Smooth muscle cell (in vitro differentiated cells): ENCODE measurements around the gene EIF4A2. TPM values are rescaled to one million over a fixed set of nuclear protein-coding genes. Genes with fewer than 3 reads are reported as not detected.
"Not testable (repeated sequence)": the region's sequence is repeated elsewhere in the genome, so short reads cannot be mapped to it uniquely, and the experiment has no call there.

Source experiments
- DNase-seq: peaks from one replicate; lab custom pipeline; 2025; ENCODE audit not compliant: unreplicated experiment; lab: John Stamatoyannopoulos, UW
- H2AFZ ChIP-seq: fragments of 200-600 bp; sonication (generic); 2 replicates; pipeline ENCODE4 v1.6.0; 2016; ENCODE audit warnings: antibody characterized with exemption, low read depth, mild to moderate bottlenecking
- H3F3A ChIP-seq: fragments of 200-600 bp; sonication (generic); 2 replicates; pipeline ENCODE4 v1.6.0; 2017; ENCODE audit warnings: antibody characterized with exemption, low read depth
- H3K27ac ChIP-seq: fragments of 200-600 bp; sonication (generic); 2 replicates; pipeline ENCODE4 v1.5.1; 2016; ENCODE audit warnings: low read depth, mild to moderate bottlenecking
- H3K27me3 ChIP-seq: fragments of 200-600 bp; sonication (generic); 2 replicates; pipeline ENCODE4 v1.6.1; 2016; ENCODE audit warnings: low read depth, mild to moderate bottlenecking
- H3K36me3 ChIP-seq: fragments of 200-600 bp; sonication (generic); 2 replicates; pipeline ENCODE4 v1.5.1; 2016; ENCODE audit warnings: low read depth
- H3K4me1 ChIP-seq: fragments of 200-600 bp; sonication (generic); 2 replicates; pipeline ENCODE4 v1.5.1; 2016; ENCODE audit warnings: low read depth
- H3K4me2 ChIP-seq: fragments of 200-600 bp; sonication (generic); 2 replicates; pipeline ENCODE4 v1.6.0; 2016; ENCODE audit warnings: mild to moderate bottlenecking
- H3K4me3 ChIP-seq: fragments of 200-600 bp; sonication (generic); 2 replicates; pipeline ENCODE4 v1.5.1; 2016; ENCODE audit warnings: mild to moderate bottlenecking
- H3K79me2 ChIP-seq: fragments of 200-600 bp; sonication (generic); 2 replicates; pipeline ENCODE4 v1.6.0; 2016; ENCODE audit warnings: low read depth, mild to moderate bottlenecking
- H3K9ac ChIP-seq: fragments of 200-600 bp; sonication (generic); 2 replicates; pipeline ENCODE4 v1.6.0; 2016; ENCODE audit warnings: low read depth
- H3K9me3 ChIP-seq: fragments of 200-600 bp; sonication (generic); replicated peaks from 2 replicates; pipeline ENCODE4 v1.5.1; 2016; ENCODE audit warnings: low read depth
- H4K20me1 ChIP-seq: fragments of 200-600 bp; sonication (generic); 2 replicates; pipeline ENCODE4 v1.6.0; 2016; ENCODE audit warnings: low read depth
- WGBS: methylation state at CpG from one replicate; pipeline ENCODE4 v1.1.7; 2016; ENCODE audit warnings: low lambda C conversion rate; 5-methylcytosine and 5-hydroxymethylcytosine counted together
- polyA plus RNA-seq: library from polyadenylated mRNA; unstranded; fragments of >200 nt; fragmentation: Nextera tagmentation; extraction: Ambion mirVana; gene quantifications from 2 replicates; pipeline ENCODE4 v1.2.1, GENCODE V29; 2016
- total RNA-seq: library from RNA; depleted of rRNA; stranded (reverse); fragments of >200 nt; gene quantifications from 2 replicates; pipeline ENCODE4 v1.2.3, GENCODE V29; 2014
- TF ChIP-seq, protein P1 (sequence below): fragments of 200-600 bp; sonication (generic); IDR thresholded peaks from 2 replicates; pipeline ENCODE4 v1.5.1; 2017; ENCODE audit warnings: borderline replicate concordance, mild to moderate bottlenecking, antibody characterized with exemption; ENCODE audit not compliant: insufficient read depth, poor library complexity, severe bottlenecking

Gene EIF4A2
- total and polyA plus RNA-seq, 2 experiments from 2014 or later: 94.8 to 438 TPM

DNA sequence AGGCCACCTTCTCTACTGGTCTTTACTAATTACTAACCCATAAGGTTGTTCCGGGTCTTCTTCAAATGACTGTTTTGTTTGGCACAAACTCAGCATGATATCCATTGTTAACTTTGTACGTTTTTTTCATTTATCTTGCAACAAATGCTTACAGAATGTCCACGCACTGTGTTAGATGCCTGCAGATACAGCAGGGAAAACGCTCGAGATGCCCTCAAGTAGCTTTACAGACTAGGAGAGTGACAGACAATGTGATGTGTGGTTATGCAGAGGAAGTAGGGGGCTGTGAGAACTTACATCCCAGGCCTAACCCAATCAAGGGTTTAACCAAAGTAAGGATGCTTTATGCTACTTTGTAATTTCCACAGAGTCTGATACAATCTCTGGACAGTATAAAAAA lies 23.9 kb downstream of the EIF4A2 start:
- peak overlapping the region; percentile 94 for H3K4me2 ChIP-seq
- H3K4me3 ChIP-seq: peak overlapping the region; percentile 72
- no peak overlapping the region for H3K9ac ChIP-seq
- H2AFZ ChIP-seq: no peak overlapping the region
- H4K20me1 ChIP-seq: no peaks in the 10 kb centered on the region
- DNase-seq: no peak
- TF ChIP-seq, protein P1, sequence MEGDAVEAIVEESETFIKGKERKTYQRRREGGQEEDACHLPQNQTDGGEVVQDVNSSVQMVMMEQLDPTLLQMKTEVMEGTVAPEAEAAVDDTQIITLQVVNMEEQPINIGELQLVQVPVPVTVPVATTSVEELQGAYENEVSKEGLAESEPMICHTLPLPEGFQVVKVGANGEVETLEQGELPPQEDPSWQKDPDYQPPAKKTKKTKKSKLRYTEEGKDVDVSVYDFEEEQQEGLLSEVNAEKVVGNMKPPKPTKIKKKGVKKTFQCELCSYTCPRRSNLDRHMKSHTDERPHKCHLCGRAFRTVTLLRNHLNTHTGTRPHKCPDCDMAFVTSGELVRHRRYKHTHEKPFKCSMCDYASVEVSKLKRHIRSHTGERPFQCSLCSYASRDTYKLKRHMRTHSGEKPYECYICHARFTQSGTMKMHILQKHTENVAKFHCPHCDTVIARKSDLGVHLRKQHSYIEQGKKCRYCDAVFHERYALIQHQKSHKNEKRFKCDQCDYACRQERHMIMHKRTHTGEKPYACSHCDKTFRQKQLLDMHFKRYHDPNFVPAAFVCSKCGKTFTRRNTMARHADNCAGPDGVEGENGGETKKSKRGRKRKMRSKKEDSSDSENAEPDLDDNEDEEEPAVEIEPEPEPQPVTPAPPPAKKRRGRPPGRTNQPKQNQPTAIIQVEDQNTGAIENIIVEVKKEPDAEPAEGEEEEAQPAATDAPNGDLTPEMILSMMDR: no peak
- H3K27me3 ChIP-seq: no peaks in the 10 kb centered on the region
- peaks cover 10% of the 10 kb centered on the region for H3K36me3 ChIP-seq
- peaks cover 21% of the 10 kb centered on the region for H3K4me1 ChIP-seq
- H3K79me2 ChIP-seq: peaks cover 16% of the 10 kb centered on the region
- no peaks in the 10 kb centered on the region for H3K9me3 ChIP-seq
- WGBS: 73% methylated on average over 5 of the region's 5 CpGs
- H3K27ac ChIP-seq: no peak overlapping the region
- H3F3A ChIP-seq: no peaks in the 10 kb centered on the region

DNA sequence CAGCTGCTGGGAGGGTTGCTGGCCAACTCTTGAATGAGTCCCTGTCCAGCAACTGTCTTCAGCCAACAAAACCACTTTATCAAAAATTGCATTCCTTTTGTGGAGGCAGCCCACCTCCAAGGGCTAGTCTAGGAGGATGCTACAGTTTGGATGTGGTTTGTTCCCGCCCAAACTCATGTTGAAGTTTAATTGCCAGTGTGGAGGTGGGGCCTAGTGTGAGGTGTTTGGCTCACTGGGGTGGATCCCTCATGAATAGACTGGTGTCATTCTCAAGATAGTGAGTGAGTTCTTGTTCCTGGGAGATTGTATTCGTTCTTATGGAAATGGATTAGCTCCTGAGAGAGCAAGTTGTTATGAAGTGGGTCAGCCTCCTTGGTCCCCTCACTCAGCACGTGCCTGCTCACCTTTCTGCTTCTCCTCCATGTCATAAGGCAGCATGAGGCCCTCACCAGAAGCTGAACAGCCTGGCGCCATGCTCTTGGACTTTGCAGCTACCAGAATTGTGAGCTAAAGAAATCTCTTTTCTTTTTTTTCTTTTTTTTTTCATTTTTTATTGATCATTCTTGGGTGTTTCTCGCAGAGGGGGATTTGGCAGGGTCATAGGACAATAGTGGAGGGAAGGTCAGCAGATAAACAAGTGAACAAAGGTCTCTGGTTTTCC lies 27.1 kb downstream of the EIF4A2 start:
- H3K27ac ChIP-seq: no peak overlapping the region
- H3K4me2 ChIP-seq: no peak overlapping the region
- WGBS: 79% methylated on average over 5 of the region's 5 CpGs
- no peaks in the 10 kb centered on the region for H3F3A ChIP-seq
- H3K27me3 ChIP-seq: no peaks in the 10 kb centered on the region
- H3K9ac ChIP-seq: no peak overlapping the region
- peaks cover 17% of the 10 kb centered on the region for H3K4me1 ChIP-seq
- TF ChIP-seq, protein P1: no peak
- no peak for DNase-seq
- H3K79me2 ChIP-seq: peaks cover 5% of the 10 kb centered on the region
- H4K20me1 ChIP-seq: no peaks in the 10 kb centered on the region
- H3K4me3 ChIP-seq: no peak overlapping the region
- H2AFZ ChIP-seq: no peak overlapping the region
- no peaks in the 10 kb centered on the region for H3K36me3 ChIP-seq
- no peaks in the 10 kb centered on the region for H3K9me3 ChIP-seq

DNA sequence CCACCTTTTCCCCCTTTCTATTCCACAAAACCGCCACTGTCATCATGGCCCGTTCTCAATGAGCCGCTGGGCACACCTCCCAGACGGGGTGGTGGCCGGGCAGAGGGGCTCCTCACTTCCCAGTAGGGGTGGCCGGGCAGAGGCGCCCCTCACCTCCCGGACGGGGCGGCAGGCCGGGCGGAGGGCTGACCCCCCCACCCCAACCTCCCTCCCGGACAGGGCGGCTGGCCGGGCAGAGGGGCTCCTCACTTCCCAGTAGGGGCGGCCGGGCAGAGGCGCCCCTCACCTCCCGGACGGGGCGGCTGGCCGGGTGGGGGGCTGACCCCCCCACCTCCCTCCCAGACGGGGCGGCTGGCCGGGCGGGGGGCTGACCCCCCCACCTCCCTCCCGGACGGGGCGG lies 27.9 kb downstream of the EIF4A2 start:
- not testable (repeated sequence) for H2AFZ ChIP-seq, H3K36me3 ChIP-seq, H4K20me1 ChIP-seq, H3K4me3 ChIP-seq, DNase-seq, H3K79me2 ChIP-seq, H3K9me3 ChIP-seq, H3K27me3 ChIP-seq, H3K27ac ChIP-seq, H3K4me2 ChIP-seq, H3K9ac ChIP-seq, H3F3A ChIP-seq
- peaks cover 12% of the 10 kb centered on the region for H3K4me1 ChIP-seq
- 98% methylated on average over 4 of the region's 29 CpGs for WGBS

DNA sequence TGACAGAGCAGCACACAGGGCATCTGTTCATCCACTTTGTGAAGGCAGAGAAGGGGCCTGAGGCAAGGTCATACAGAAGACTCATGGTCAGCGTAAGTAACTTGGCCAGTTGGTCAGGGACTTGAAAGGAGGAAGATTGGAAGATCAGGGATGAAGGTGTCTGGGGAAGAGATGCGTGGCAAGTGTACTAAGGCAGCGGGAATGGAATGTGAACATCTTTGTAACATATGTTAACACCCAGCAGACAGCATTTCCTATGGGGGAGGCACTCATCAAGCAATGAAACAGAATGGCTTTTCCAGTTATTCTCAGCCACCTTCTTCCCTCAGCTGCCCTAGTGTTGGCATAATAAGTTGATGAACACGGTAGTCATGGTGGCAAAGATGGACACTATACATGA lies 30.7 kb downstream of the EIF4A2 start:
- 90% methylated on average over 4 of the region's 4 CpGs for WGBS
- TF ChIP-seq, protein P1: no peak
- no peak overlapping the region for H3K4me3 ChIP-seq

More for the DNA sequence above, 30.7 kb downstream of the EIF4A2 start:
- H3K4me1 ChIP-seq: peaks cover 3% of the 10 kb centered on the region
- no peak overlapping the region for H3K9ac ChIP-seq
- no peak for DNase-seq
- H4K20me1 ChIP-seq: no peaks in the 10 kb centered on the region
- no peak overlapping the region for H3K4me2 ChIP-seq
- H3K36me3 ChIP-seq: no peaks in the 10 kb centered on the region
- no peak overlapping the region for H3K27ac ChIP-seq
- no peaks in the 10 kb centered on the region for H3K79me2 ChIP-seq
- H3F3A ChIP-seq: no peaks in the 10 kb centered on the region
- H3K9me3 ChIP-seq: no peaks in the 10 kb centered on the region
- H3K27me3 ChIP-seq: no peaks in the 10 kb centered on the region
- no peak overlapping the region for H2AFZ ChIP-seq
